T-helper 9 cell (primary cell): ENCODE data around the gene SLC39A1.
"Not testable (repeated sequence)": the region's sequence is repeated elsewhere in the genome, so short reads cannot be mapped to it uniquely, and the experiment has no call there.

Source experiments
- DNase-seq: peaks from one replicate; pipeline ENCODE4 v3.0.0-alpha.2; 2020
- total RNA-seq, 2 donors: gene quantifications; one replicate each; lab custom pipeline; 2026; lab: John Stamatoyannopoulos, UW

The SLC39A1 gene
- 1.2 to 1.7 reads per million in 2 donors for total RNA-seq

- peak; percentile 97 for DNase-seq
Observed at GRCh38 chr1:153963030-153963849, at the start of gene SLC39A1. TSS of gene SLC39A1 (minus strand) at chr1:153963537. CDS start at chr1:153962715, 822 bp downstream.

GRCh38 chr1:154012543-154012942 lies 49.2 kb upstream of the SLC39A1 start:
- DNase-seq: not testable (repeated sequence)

- no peak for DNase-seq
Observed at GRCh38 chr1:154012129-154012528, 48.8 kb upstream of the SLC39A1 start.

DNA sequence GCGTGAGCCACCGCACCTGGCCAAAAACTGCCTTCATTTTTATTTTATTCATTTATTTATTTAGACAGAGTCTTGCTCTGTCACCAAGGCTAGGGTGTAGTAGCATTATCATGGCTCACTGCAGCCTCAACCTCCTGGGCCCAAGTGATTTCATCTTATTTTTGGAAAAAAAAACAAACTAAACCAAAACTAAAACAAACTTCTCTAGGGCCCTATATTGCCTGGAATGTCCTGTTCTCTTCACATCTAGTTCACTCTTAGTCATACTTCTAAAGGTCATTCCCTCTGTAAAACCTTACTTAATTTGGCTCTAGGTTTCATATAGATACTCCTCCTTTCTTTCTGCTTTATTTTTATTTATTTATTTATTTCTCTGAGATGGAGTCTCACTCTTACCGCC lies 42.8 kb upstream of the SLC39A1 start:
- DNase-seq: no peak

DNA sequence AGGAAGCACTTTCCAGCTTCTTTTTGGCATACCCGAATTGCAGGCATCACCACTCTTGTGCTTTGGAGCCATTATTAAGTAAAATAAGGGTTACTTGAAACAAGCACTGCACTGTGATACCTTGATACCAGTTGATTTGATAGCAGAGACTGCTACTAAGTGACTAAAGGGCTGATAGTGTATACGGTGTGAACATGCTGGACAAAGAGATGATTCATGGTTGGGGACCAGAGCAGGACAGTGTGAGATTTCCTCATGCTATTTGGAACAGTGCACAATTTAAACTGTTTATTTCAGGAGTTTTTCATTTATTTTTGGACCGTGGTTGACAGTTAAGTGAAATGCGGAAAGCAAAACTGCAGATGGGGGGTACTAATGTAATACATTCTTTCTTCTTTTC lies 37.1 kb upstream of the SLC39A1 start:
- DNase-seq: no peak

- not testable (repeated sequence) for DNase-seq
Observed at GRCh38 chr1:153996882-153997281, 33.5 kb upstream of the SLC39A1 start.

DNA sequence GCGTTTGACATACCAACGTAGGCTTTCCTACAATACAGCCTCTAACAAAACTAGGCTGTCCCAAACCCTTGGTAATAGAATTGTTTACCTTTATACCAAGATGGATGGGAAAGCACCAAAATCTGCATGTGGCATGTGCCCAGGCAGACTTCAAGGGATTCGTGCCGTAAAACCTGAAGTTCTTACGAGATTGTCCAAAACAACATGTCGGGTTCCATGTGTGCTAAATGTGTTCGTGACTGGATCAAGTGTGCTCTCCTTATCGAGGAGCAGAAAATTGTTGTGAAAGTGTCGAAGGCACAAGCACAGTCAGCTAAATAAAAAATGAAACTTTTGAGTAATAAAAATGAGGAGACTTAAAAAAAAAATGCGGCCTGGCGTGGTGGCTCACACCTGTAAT lies 32.3 kb upstream of the SLC39A1 start:
- DNase-seq: no peak

DNA sequence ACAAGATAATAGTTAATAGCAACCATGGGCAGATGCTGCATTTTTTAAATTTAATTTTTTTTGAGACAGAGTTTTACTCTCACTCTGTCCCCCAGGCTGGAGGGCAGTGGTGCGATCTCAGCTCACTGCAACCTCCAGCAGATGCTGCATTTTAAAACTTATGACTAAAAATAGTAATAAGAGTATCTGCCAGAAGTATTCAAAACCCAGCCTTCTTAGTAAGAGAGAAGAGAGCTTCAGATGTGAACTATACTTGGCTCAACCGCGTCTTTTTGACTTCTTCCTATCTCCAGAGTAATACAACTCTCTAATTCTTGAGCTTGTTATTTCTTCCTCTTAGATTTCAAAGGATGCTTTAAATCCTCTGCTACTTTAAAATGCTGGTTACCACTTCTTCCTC lies 31.9 kb upstream of the SLC39A1 start:
- no peak for DNase-seq

DNA sequence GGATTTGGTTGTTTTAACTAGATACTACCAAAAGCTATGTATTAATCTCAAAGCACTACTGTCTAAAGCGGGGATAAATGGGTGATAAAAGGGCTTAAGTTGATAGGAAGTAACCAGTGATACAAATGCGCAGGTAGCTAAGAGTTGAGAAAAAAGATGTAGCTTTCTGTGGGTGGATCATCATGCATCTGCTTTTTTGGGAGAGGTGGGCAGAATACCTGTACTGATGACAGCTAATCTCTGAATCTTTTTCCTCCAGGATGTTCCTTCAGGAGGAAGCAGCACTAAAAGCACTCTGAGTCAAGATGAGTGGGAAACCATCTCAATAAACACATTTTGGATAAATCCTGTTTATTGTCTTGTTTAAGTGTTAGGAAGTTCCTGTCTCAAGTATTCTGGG lies 28.5 kb upstream of the SLC39A1 start:
- no peak for DNase-seq

DNA sequence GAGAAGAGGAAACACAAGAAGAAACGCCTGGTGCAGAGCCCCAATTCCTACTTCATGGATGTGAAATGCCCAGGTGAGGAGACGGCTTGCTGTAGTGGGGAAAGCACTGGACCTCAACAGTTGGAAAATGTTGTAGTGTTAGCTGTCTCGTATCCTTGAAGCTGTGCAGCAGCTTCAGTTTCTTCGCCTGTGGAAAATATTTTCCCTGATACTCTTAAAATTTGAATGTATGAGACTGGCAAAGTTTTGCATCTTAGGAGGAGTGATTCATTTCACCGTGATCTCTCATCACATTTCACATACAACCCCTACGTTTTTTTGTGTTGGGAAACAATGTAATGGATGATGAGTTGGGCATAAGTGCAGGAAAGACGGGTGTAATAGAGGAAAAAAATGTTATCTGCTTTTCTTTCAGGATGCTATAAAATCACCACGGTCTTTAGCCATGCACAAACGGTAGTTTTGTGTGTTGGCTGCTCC lies 27.9 kb upstream of the SLC39A1 start:
- no peak for DNase-seq

DNA sequence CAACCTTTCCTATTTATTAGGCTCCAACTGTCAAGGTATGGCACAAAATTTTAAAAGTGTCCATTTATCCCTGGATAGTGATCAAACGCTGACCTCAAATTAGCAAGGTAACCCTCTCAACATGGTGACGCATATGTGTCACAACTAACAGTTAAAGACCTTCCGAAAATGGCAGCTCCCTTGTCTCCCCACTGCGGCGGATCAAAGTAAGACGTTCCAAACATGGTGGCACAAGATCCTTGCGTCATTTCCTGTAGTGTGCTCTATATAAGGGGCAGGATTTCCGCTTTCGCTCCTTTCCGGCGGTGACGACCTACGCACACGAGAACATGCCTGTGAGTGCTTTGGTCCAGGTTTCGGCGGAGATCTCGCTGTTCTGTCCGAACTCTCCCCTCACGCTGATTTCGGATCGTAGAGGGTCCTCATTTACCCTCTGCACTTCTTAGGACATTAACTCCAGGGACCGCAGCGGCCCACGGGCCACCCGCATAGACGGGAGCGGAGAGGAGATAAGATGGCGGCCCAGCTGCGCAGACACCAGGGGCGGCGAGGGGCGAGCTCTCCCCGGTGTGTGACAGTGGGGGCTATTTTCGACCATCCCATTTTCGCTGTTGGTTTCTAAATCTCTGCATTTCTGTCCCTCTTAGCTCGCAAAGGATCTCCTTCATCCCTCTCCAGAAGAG lies 27.3 kb upstream of the SLC39A1 start, which contains the start of gene RPS27:
RPS27 (plus strand) TSS at position 295 of the 683 bp plus-strand sequence; CDS start at position 330, 35 bp downstream.
- peak; percentile 76 for DNase-seq

- DNase-seq: no peak
Observed at GRCh38 chr1:153987621-153988020, 24.3 kb upstream of the SLC39A1 start.

DNA sequence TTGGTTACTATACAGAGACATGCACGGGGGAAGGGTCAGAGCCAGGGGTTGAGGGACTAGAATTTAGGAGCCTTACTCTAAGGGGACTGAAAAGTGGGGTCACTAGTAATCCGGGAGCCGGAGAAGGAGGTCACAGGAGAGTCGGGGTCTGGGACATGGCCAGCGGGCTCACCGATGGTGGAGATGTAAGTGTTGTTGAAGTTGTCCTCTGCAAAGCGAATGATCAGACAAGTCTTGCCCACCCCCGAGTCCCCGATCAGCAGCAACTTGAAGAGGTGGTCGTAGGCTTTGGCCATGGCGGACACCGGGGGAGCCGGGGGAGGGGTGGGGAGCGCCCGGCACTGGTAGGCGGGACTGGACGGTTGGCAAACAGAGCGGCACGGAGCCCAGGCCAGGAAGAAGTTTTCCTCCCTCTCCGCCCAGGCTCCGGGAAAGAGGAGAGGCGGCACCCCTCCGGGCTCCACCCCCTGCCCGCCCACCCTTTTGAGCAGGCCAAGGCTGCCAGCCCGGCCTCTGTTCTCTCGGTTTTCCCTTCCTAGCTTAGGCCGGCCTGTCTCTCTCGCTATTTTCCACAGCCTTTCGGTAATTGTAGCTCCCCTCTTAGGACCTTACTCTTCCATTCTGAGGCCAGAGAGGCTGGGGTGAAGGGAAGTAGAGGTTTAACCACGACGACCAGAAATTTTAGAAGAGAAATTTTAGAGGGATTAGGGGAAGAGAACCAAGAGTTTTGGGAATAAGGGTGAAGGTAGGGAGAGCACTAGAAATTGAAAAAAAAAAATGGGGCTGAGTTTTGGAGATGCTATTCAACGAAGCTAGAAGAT lies 22.8 kb upstream of the SLC39A1 start, which contains the start of gene RAB13:
RAB13 (minus strand) TSS at position 399 of the 821 bp plus-strand sequence; CDS start at position 296, 103 bp downstream.
- no peak for DNase-seq

DNA sequence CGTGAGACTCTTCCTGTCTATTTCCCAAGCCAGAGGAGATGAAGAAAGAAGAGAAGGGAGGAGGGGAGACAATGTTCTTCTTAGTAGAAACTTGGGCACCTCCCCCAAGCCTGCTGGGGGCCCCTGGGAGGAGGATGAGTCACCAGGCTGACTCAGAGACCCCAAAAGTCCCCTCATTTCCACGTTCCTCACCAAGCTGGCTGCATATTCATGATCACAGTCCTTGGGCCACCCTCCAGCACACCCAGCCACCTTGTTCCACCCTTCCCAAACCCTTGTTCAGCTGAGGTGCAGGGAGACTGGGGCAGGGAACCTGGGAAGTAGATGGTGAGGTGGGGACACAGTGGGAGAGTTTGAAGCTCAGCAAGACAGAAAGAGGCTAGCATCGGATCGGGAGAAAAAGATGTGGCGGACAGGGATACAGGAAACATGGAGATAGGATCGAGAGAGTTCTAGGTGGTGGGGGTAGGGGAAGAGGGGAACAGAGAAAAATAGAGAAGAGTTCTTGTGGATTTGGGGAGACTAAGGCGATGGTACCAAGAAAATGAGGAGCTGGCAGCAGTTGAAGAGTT lies 22.1 kb upstream of the SLC39A1 start:
- DNase-seq: no peak

- DNase-seq: no peak
Observed at GRCh38 chr1:153984123-153984894, 21.0 kb upstream of the SLC39A1 start.

DNA sequence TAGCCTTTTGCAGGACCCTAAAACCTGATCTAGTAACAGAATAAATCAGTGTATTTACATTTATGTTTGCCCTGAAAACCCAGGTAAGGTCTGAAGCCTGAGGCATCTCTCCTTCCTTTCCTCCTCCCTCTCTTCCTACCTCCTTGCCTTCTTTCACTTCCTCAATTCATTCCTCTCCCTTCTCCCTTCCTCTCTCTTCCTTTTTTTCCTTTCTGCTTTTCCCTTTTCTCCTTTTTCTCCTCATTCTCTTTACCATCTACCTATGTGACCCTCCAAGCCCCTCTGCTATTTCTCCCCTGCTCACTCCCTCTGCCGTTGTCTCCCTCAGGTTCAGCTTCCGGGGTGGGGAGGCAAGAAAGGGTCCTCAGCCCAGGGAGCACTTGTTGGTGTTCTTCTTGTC lies 18.4 kb upstream of the SLC39A1 start:
- not testable (repeated sequence) for DNase-seq

GRCh38 chr1:153979091-153979490 lies 15.8 kb upstream of the SLC39A1 start:
- not testable (repeated sequence) for DNase-seq

- no peak for DNase-seq
Observed at GRCh38 chr1:153978274-153978909, 15.1 kb upstream of the SLC39A1 start.

GRCh38 chr1:153977250-153978240 lies 14.2 kb upstream of the SLC39A1 start, which contains the start of gene JTB:
TSS of gene JTB (minus strand) at chr1:153977674. CDS start at chr1:153977252, 422 bp downstream.
- DNase-seq: peak; percentile 81
